Transverse colon (tissue), 4 donors: ENCODE results near the gene CDK5.

Source experiments
- CTCF ChIP-seq, 5 experiments: fragments of 200-600 bp in 3 of 5; fragments of 450-650 bp in 2 of 5; sonication (generic) in 3 of 5; IDR thresholded peaks; 1 replicate in 2 of 5; 2 replicates in 3 of 5; pipeline ENCODE4 v1.5.1; 2016 to 2017; ENCODE audit warnings: antibody characterized with exemption in 5 of 5, inconsistent platforms in 3 of 5, mild to moderate bottlenecking in 2 of 5, moderate library complexity in 1 of 5
- EP300 ChIP-seq: sonication (generic); formaldehyde crosslinking; IDR thresholded peaks from one replicate; pipeline ENCODE4 v1.6.1; 2017; ENCODE audit warnings: antibody characterized with exemption, low read depth
- POLR2A ChIP-seq: fragments of 450-650 bp; IDR thresholded peaks from one replicate; pipeline ENCODE4 v1.6.1; 2016; ENCODE audit warnings: antibody characterized with exemption, mild to moderate bottlenecking, moderate library complexity
- POLR2AphosphoS5 ChIP-seq, 3 donors: sonication (generic); formaldehyde crosslinking; IDR thresholded peaks; one replicate each; pipeline ENCODE4 v1.6.1; 2016; ENCODE audit warnings: antibody characterized with exemption in 3 of 3

GRCh38 chr7:151016505-151016904, 41.2 kb downstream of the CDK5 start:
- TF ChIP-seq CTCF (IDR thresholded peaks at IDR 0.05) (no peak), POLR2A (no peak), EP300 (no peak), POLR2AphosphoS5 (IDR thresholded peaks at IDR 0.05) (no peak)
